Camera-type eye (tissue), 1 donor: Measurements from ENCODE around the gene COL27A1. TPM values are rescaled to one million over a fixed set of nuclear protein-coding genes. Genes with fewer than 3 reads are reported as not detected.

Source experiments
- total RNA-seq: library from RNA; depleted of rRNA; stranded (reverse); fragments of >200 nt; gene quantifications from one replicate; pipeline ENCODE4 v1.2.3, GENCODE V29; 2014

The COL27A1 gene
- 34.6 TPM for total RNA-seq

DNA sequence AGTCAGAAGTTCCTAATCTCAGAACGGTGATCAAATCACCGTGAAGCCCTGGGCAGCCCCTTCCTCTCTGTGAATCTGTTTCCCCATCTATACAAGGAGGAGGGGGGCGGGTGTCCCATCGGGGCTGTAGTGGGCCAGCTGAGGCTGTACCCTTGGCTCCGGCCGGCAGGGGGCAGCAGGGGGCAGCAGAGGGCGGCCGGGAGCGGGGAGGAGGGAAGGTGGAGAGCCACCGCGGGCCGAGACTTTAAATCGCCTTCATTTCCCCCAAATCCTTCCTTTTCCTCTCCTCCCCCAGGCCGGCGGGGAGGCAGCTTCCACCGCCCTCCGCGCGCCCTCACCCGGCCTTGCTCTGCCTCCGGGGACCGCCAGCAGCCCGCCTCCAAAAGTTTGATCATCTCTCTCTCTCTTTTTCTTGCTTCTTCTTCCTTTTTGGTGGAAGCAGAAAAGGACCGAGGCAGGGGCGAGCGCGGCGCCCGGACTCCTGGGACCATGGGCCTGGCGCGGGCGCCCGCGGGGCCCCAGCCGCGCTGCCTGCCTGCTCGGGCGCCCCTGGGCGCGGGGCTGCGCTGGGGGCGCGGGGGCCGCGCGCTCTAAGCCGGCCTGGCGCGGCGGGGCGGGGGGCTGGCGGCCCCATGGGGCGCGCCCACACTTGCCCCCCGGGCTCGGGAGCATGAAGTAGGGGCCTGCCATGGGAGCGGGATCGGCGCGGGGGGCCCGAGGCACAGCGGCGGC is at the start of gene COL27A1:
Gene COL27A1, plus strand, starts transcription at position 275 of the 732 bp plus-strand sequence. Its CDS starts 414 bp downstream, at position 689.

DNA sequence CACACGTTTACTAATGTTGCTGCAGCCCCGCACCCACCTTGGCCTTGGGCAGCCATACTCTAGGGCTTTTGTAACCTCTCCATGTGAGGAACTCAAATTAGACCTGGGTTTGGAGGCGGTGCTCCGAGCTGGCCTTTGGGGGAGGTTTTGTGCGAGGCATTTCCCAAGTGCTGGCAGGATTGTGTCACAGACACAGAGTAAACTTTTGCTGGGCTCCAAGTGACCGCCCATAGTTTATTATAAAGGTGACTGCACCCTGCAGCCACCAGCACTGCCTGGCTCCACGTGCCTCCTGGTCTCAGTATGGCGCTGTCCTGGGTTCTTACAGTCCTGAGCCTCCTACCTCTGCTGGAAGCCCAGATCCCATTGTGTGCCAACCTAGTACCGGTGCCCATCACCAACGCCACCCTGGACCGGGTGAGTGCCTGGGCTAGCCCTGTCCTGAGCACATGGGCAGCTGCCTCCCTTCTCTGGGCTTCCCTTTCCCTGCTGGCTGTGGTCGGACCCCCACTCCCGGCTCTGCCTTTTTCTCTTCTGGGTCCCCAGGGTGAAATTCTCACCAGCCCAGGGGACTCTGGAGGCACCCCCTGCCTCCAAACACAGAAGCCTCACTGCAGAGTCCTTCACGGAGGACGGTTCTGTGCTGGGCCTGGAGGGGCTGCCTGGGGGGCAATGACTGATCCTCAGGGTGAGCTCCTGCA is 167.6 kb downstream of the COL27A1 start, which contains the start of gene ORM1:
Gene ORM1, plus strand, starts transcription at position 268 of the 701 bp plus-strand sequence. Its CDS starts 36 bp downstream, at position 304.

DNA sequence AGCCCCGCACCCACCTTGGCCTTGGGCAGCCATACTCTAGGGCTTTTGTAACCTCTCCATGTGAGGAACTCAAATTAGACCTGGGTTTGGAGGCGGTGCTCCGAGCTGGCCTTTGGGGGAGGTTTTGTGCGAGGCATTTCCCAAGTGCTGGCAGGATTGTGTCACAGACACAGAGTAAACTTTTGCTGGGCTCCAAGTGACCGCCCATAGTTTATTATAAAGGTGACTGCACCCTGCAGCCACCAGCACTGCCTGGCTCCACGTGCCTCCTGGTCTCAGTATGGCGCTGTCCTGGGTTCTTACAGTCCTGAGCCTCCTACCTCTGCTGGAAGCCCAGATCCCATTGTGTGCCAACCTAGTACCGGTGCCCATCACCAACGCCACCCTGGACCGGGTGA is 174.3 kb downstream of the COL27A1 start, which contains the start of gene ORM2:
Gene ORM2, plus strand, starts transcription at position 245 of the 398 bp plus-strand sequence. Its CDS starts 36 bp downstream, at position 281.

Other genes with a start within 250 kb of the COL27A1 start
- not detected for gene AMBP, start 77.2 kb upstream of the COL27A1 start, total RNA-seq
- gene KIF12, start 56.2 kb upstream of the COL27A1 start, total RNA-seq = 0.93 TPM
- gene ORM1, start 167.6 kb downstream of the COL27A1 start, total RNA-seq = not detected
- not detected for gene ORM2, start 174.3 kb downstream of the COL27A1 start, total RNA-seq
- gene AKNA, start 232.4 kb downstream of the COL27A1 start, total RNA-seq = 44.6 TPM